Measurements from ENCODE around the gene SOX21.

Gene SOX21

DNA sequence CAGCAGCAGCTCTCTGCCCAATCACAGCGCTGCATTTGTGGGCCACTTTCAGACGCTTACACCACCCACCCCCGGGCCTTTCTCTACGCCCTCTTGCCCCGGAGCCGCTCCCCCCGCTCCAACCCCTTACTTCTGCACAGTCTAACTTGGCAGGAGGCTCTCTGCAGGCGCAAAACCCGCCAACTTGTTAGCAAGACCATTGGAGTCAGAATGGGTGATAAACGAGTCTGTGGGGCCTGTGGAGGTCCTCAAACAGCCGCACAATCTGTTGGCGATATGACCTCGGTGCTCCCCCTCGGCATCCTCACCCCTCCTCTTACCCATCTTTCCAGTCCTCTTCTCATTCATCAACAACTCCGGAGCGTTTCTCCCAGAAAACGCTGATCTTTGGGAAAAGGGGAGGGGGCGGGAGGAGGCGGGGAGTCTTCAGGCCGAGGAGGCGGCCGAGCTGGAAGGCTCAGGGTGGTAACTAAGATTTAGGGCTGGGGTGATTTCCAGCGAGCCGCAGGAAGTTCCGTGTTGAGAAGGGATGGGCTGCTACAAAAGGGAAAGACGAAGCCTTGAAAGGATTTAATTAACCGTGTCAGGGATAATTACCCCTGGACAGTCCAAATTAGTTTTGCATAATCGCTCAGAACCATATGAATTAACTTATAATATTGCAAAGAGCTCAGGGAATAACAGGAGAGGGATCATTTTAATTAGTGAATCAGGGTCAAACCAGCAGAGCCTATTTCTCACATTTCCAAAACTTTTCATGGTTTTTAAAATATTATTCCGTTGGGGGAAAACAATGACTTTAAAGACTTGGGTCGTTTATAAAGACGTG is 4.1 kb downstream of the SOX21 start:
- TF ChIP-seq SIN3A (IDR thresholded peaks at IDR 0.05; ENCODE audit: borderline replicate concordance, insufficient read depth, low read length) (no peak), POLR2AphosphoS5 (IDR thresholded peaks at IDR 0.05; ENCODE audit: low read depth, low read length) (no peak)
- TF ChIP-seq, protein P1, sequence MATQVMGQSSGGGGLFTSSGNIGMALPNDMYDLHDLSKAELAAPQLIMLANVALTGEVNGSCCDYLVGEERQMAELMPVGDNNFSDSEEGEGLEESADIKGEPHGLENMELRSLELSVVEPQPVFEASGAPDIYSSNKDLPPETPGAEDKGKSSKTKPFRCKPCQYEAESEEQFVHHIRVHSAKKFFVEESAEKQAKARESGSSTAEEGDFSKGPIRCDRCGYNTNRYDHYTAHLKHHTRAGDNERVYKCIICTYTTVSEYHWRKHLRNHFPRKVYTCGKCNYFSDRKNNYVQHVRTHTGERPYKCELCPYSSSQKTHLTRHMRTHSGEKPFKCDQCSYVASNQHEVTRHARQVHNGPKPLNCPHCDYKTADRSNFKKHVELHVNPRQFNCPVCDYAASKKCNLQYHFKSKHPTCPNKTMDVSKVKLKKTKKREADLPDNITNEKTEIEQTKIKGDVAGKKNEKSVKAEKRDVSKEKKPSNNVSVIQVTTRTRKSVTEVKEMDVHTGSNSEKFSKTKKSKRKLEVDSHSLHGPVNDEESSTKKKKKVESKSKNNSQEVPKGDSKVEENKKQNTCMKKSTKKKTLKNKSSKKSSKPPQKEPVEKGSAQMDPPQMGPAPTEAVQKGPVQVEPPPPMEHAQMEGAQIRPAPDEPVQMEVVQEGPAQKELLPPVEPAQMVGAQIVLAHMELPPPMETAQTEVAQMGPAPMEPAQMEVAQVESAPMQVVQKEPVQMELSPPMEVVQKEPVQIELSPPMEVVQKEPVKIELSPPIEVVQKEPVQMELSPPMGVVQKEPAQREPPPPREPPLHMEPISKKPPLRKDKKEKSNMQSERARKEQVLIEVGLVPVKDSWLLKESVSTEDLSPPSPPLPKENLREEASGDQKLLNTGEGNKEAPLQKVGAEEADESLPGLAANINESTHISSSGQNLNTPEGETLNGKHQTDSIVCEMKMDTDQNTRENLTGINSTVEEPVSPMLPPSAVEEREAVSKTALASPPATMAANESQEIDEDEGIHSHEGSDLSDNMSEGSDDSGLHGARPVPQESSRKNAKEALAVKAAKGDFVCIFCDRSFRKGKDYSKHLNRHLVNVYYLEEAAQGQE (IDR thresholded peaks at IDR 0.05; ENCODE audit: insufficient read depth in 1 of 2, low read depth in 2 of 2, low read length in 2 of 2), result no peak

DNA sequence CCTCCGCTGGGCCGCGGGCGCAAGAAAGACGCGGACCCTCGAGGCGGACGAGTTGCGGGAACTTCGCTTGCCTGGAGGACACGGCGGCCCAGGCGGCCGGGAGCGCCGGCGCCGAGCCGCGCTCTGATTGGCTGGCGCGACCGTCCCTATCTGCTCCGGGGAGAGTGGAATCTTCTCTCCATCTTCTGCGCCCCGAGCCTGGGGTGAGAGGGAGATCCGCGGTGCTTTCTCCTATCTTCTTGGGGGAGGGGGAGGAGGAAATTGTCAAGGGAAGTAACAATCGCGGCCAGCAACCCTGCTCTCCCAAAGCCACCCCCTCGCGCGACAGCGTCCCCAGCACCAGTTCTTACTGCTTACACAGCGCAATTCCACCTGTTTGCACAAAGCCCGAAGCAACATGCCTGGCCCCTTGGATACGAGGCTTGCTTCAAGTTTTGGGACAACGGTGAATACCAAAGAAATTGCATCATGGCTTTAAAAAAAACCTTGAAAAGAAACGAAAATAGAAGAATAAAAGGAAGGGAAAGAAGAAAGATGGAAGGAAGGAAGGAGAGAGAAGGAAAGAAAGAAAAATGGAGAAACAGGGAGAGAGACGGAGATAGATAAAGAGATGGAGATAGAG is 4.8 kb downstream of the SOX21 start:
- TF ChIP-seq TAF1 (IDR thresholded peaks at IDR 0.05; ENCODE audit: borderline replicate concordance, insufficient read depth, low read length), result no peak

DNA sequence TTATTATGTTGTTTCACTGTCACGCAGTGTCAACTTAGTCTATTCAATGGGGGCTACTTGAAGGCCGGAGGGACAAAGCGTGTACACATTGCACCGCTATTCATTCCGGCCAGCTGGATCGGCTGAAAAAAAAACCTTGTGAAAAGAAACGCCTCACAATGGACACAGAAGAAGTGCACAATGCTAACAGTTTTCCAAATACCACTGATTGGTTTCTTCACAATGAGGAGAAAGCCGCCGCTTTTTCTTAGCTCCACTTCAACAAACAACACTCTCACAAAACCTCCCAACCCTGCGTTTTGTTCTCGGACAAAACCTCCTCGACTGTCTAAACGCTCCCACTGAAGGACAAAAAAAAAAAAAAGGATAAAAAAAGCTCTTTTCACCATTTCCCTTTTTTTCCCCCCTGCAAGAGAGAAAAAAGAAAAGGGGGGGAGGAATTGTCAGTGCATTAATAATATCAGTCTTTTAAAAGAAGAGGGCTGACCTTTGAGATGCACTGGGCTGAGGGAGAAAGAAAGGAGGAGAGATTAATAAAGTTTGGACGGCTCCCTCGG is 5.4 kb downstream of the SOX21 start:
- TF ChIP-seq, protein P1 (IDR thresholded peaks at IDR 0.05; ENCODE audit: insufficient read depth in 1 of 2, low read depth in 2 of 2, low read length in 2 of 2), result no peak
- TF ChIP-seq FOXP2 (optimal IDR thresholded peaks at IDR 0.05; ENCODE audit: borderline replicate concordance, extremely low read depth, extremely low read length, insufficient read depth), result no peak
- TF ChIP-seq SIN3A (IDR thresholded peaks at IDR 0.05; ENCODE audit: borderline replicate concordance, insufficient read depth, low read length), result no peak
- no peak for TF ChIP-seq POLR2AphosphoS5 (IDR thresholded peaks at IDR 0.05; ENCODE audit: low read depth, low read length)
- TF ChIP-seq TAF1 (IDR thresholded peaks at IDR 0.05; ENCODE audit: borderline replicate concordance, insufficient read depth, low read length), result no peak

DNA sequence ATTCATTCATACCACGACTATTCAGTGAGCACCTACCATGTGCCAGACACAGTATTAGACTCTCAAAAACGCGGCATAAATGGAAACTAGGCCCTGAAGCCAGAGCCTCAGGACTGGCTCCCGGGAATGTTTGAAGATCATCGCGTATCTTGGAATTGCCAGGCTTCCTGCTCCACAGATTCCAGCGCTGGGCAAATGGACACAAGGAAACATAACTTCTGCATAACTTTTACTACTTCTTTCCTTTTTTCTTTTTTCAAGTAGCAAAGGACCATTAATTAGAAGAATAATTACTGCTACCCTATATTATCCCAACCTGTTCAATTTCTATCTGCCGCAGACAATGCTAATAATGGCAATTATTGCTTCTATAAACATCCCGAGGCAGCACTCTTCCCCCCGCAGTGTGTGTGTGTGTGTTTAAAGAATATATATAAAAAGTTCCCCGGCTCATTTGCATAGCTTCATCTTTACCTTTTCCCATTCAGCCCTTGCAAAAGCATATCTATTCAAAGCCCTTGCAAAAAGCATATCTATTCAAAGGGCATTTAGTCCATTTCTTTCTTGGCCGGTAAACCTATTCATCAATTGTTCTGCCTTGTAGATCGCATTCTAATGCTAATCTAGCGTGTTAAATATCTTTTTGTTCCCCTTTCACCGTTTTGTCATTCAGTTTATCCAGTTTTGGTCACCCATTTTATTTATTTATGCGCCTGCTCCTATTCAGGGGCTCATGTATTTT is 6.1 kb downstream of the SOX21 start:
- TF ChIP-seq SIN3A (IDR thresholded peaks at IDR 0.05; ENCODE audit: borderline replicate concordance, insufficient read depth, low read length) (no peak), FOXP2 (optimal IDR thresholded peaks at IDR 0.05; ENCODE audit: borderline replicate concordance, extremely low read depth, extremely low read length, insufficient read depth) (no peak), TAF1 (IDR thresholded peaks at IDR 0.05; ENCODE audit: borderline replicate concordance, insufficient read depth, low read length) (no peak), POLR2AphosphoS5 (IDR thresholded peaks at IDR 0.05; ENCODE audit: low read depth, low read length) (no peak)
- TF ChIP-seq, protein P1 (IDR thresholded peaks at IDR 0.05; ENCODE audit: insufficient read depth in 1 of 2, low read depth in 2 of 2, low read length in 2 of 2), result no peak

DNA sequence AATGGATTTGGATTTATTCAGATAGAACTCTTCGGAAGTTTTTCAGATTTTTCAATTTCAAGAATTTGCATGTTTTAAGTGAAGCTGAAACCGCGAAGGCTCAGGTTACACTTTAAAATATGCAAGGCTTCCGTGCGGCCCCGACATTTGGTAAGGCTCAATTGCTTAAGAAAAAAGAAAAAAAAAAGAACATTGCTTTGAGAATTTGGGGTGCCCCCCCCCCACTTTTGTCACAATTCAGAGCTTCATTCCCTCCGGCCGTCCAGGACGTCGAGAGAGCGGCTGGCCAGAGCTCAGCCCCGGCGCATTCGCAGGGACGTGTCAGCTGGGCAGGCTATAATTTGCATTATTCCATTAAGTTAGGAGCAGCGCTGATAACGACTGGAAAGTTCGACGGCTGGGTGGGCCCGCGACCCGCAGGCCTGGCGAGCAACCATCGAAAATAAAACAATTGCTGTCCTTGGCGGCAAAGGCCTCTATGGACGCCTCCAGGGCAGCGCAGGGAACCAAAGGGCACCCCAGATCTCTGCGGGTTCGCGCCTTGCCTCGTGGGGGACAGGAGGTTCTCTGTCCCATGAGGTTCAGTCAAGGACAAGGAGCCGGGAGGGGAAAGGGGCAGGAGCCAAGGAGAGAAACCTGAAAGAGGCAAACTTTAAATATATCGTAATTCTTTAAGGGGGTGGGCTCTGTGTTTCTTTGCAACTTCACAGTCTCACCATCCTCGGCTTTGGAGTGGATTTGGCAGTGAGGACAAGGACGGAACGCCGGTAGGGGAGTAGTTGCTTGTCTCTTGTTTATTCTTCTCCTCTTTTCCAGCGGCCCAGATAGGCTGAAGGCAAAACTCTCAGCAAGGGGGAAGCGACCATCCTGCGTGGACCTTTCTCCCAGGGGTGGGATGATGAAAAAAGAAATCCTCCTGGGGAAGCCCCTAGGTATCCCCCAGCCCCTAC is 7.0 kb downstream of the SOX21 start:
- TF ChIP-seq SIN3A (IDR thresholded peaks at IDR 0.05; ENCODE audit: borderline replicate concordance, insufficient read depth, low read length) (no peak), FOXP2 (optimal IDR thresholded peaks at IDR 0.05; ENCODE audit: borderline replicate concordance, extremely low read depth, extremely low read length, insufficient read depth) (no peak), TAF1 (IDR thresholded peaks at IDR 0.05; ENCODE audit: borderline replicate concordance, insufficient read depth, low read length) (no peak), POLR2AphosphoS5 (IDR thresholded peaks at IDR 0.05; ENCODE audit: low read depth, low read length) (no peak)
- TF ChIP-seq, protein P1 (IDR thresholded peaks at IDR 0.05; ENCODE audit: insufficient read depth in 1 of 2, low read depth in 2 of 2, low read length in 2 of 2), result no peak
